A549 (cell line): ENCODE results near the gene MAP6.

Source experiments
- CTCF ChIP-seq: fragments of >200 bp; sonication (Bioruptor Twin); formaldehyde crosslinking; IDR thresholded peaks from 3 replicates; pipeline ENCODE4 v1.5.1; 2016
- ESRRA ChIP-seq: fragments of 150-350 bp; IDR thresholded peaks from 2 replicates; pipeline ENCODE4 v1.6.1; 2014; ENCODE audit warnings: mild to moderate bottlenecking, low read length, borderline replicate concordance
- HDAC2 ChIP-seq: fragments of 200-600 bp; sonication (generic); IDR thresholded peaks from 2 replicates; pipeline ENCODE4 v1.6.1; 2016
- RAD21 ChIP-seq, 2 experiments: fragments of >200 bp in 1 of 2; sonication (Bioruptor Twin) in 1 of 2; formaldehyde crosslinking in 1 of 2; IDR thresholded peaks in 1 of 2; conservative IDR thresholded peaks in 1 of 2; 2 replicates in 1 of 2; 3 replicates in 1 of 2; pipeline ENCODE4 v1.6.1; 2012 to 2018; ENCODE audit warnings: inconsistent platforms in 1 of 2
- RCOR1 ChIP-seq: fragments of 150-350 bp; IDR thresholded peaks from 2 replicates; pipeline ENCODE4 v1.6.1; 2014; ENCODE audit warnings: antibody characterized with exemption, low read length, low read depth
- REST ChIP-seq: fragments of 200-600 bp; sonication (generic); IDR thresholded peaks from 2 replicates; pipeline ENCODE4 v1.6.1; 2016; ENCODE audit warnings: antibody characterized with exemption, mild to moderate bottlenecking, moderate library complexity
- TP53 ChIP-seq: fragments of 250-450 bp; sonication (Bioruptor Pico); IDR thresholded peaks from 2 replicates; pipeline ENCODE4 v1.5.0; 2021; ENCODE audit warnings: mild to moderate bottlenecking, moderate library complexity

- TF ChIP-seq CTCF (no peak), RAD21 (conservative IDR thresholded peaks at IDR 0.05 in 1 of 2, IDR thresholded peaks at IDR 0.05 in 1 of 2) (no peak), ESRRA (no peak), TP53 (CRISPR knock-in tag) (no peak), RCOR1 (no peak), HDAC2 (no peak), REST (no peak)
Observed at GRCh38 chr11:75632450-75632849, 36.4 kb downstream of the MAP6 start.
